ENCODE data around the gene PRPF19.
A peak's percentile ranks its signal among the peaks of the same experiment; 100 is the strongest.

PRPF19 gene

DNA sequence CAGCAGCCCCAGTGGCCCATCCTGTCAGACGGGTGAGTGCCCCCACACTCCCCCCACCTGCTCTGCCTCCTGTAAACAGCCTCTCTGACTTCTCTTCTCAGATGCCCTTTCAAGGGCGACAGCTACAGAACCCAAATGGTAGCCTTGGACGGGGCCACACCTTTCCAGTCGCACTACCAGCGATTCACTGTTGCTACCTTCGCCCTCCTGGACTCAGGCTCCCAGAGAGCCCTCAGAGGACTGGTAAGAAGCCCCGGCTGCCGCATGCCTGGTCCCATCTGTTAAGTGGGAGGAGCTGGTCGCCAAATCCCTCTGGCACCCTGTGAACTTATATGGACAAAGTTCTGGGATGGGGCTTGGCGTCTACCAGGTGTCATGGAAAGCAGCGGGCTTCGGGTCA is 32.9 kb downstream of the PRPF19 start:
- no peak overlapping the region for H3K27ac ChIP-seq (ENCODE audit: low read depth, low read length)
- no peaks in the 10 kb centered on the region for H3K79me2 ChIP-seq (ENCODE audit: control insufficient read depth, insufficient read depth, low read length, unreplicated experiment)
- peak overlapping the region; percentile 39; the same call in 1 of the 2 replicates for H3K4me3 ChIP-seq (ENCODE audit: low read depth, low read length)
- no peaks in the 10 kb centered on the region for H3K36me3 ChIP-seq (ENCODE audit: insufficient read depth, low read length)
- no peaks in the 10 kb centered on the region for H3K27me3 ChIP-seq (ENCODE audit: insufficient read depth, low read length)
- peaks cover 24% of the 10 kb centered on the region for H3K4me1 ChIP-seq (ENCODE audit: control insufficient read depth, insufficient read depth, low read length, unreplicated experiment)
- H2AFZ ChIP-seq (ENCODE audit: low read length, unreplicated experiment), result no peak overlapping the region

DNA sequence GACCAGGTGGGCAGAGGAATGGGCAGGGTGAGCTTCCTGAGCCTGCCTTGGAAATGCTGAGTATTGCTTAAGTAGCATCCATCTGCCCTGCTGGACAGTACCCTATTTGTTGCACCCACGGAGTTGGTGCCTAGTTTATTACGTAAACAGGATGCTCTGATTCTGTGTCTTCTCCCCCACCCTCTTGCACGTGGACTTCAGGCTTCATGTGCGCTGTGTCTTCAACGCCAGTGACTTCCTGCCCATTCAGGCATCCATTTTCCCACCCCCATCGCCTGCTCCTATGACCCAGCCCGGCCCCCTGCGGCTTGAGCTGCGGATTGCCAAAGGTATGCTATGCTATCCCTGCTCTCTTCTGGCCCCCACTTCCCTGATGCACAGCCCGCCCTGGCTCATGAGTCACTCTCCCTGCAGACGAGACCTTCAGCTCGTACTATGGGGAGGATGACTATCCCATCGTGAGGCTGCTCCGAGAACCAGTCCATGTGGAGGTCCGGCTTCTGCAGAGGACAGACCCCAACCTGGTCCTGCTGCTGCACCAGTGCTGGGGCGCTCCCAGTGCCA is 33.3 kb downstream of the PRPF19 start:
- Histone ChIP-seq H3K36me3 (ENCODE audit: insufficient read depth, low read length) (no peaks in the 10 kb centered on the region), H3K79me2 (ENCODE audit: control insufficient read depth, insufficient read depth, low read length, unreplicated experiment) (no peaks in the 10 kb centered on the region), H3K27me3 (ENCODE audit: insufficient read depth, low read length) (no peaks in the 10 kb centered on the region), H3K4me3 (ENCODE audit: low read depth, low read length) (peak overlapping the region; percentile 39; the same call in 1 of the 2 replicates), H3K4me1 (ENCODE audit: control insufficient read depth, insufficient read depth, low read length, unreplicated experiment) (peaks cover 24% of the 10 kb centered on the region), H2AFZ (ENCODE audit: low read length, unreplicated experiment) (no peak overlapping the region), H3K27ac (ENCODE audit: low read depth, low read length) (peak overlapping the region; percentile 42; the same call in 1 of the 2 replicates)

DNA sequence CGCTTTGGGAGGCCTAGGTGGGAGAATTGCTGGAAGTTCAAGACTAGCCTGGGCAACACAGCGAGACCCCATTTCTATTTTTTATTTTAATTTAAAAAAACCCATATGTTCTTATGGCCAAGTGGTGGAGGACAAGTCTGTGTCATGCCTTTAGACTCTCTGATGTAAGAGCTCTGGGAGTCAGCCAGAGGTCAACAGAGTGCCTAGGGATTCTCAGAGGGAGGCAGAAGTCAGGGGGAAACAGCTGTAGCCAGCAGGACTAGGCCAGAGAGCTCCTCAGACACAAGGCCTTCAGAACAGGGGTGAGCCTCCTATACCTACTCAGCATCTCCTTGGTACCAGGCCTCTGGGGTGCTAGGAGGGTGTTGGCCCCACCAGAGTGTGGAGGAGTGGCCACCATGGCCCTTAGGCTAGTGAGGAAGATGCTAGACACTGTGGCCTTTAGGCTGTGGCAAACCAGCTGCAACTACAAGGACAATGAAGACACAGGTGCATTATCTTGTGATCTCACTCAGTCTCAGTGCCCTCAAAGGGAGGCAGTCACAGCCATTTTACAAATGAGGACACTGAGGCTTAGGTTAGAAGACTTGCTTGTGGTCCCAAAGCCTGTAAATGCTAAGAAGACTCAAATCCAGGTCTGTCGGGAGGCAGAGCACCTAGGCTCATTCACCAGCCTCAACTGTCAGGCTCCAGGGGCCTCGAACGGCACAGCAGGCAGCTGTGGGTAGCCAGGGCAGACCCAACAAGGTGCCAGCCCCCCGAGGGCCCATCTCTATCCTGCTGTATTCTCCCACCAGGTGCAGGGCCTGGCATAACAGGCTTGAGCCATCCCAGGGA is 34.0 kb downstream of the PRPF19 start:
- Histone ChIP-seq H3K4me3 (ENCODE audit: low read depth, low read length) (no peak overlapping the region), H3K27me3 (ENCODE audit: insufficient read depth, low read length) (no peaks in the 10 kb centered on the region), H3K36me3 (ENCODE audit: insufficient read depth, low read length) (no peaks in the 10 kb centered on the region), H3K4me1 (ENCODE audit: control insufficient read depth, insufficient read depth, low read length, unreplicated experiment) (peaks cover 24% of the 10 kb centered on the region), H3K79me2 (ENCODE audit: control insufficient read depth, insufficient read depth, low read length, unreplicated experiment) (no peaks in the 10 kb centered on the region), H2AFZ (ENCODE audit: low read length, unreplicated experiment) (no peak overlapping the region), H3K27ac (ENCODE audit: low read depth, low read length) (peak overlapping the region; percentile 42; the same call in 1 of the 2 replicates)

DNA sequence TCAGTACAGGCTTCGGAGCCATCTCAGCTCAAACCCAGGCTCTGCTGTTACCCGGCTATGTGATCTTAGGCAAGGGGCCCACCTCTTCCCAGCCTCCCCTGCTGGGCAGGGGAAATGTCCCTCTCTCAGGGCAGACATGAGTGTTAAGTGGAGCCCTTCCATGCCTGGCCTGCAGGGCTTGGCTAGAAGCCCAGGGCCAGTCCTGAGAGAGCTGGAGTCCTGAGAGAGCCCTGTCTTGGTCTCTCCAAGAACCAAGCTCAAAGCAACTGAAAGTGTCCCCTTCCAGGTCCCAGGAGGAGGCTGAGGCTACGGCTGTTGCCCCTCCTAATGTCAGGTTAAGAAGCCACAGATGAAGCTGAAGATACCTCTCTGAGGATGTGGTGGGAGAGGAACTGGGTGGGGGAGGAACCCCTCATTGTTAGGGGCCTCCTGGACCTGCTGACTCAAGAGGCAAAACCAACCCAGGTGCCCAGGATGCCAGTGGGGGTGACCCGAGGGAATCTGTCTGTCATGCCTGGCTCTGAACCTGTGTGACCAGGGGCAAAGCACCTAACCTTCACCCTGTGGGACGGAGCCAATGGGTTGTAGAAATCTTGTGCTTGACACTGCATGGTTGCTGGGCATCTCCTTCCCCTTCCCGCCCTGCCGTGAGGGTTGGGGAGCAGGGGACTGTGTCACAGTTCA is 34.9 kb downstream of the PRPF19 start:
- no peaks in the 10 kb centered on the region for H3K79me2 ChIP-seq (ENCODE audit: control insufficient read depth, insufficient read depth, low read length, unreplicated experiment)
- peaks cover 24% of the 10 kb centered on the region for H3K4me1 ChIP-seq (ENCODE audit: control insufficient read depth, insufficient read depth, low read length, unreplicated experiment)
- H3K27ac ChIP-seq (ENCODE audit: low read depth, low read length), result no peak overlapping the region
- H3K4me3 ChIP-seq (ENCODE audit: low read depth, low read length), result no peak overlapping the region
- H3K36me3 ChIP-seq (ENCODE audit: insufficient read depth, low read length), result no peaks in the 10 kb centered on the region
- no peaks in the 10 kb centered on the region for H3K27me3 ChIP-seq (ENCODE audit: insufficient read depth, low read length)
- no peak overlapping the region for H2AFZ ChIP-seq (ENCODE audit: low read length, unreplicated experiment)

DNA sequence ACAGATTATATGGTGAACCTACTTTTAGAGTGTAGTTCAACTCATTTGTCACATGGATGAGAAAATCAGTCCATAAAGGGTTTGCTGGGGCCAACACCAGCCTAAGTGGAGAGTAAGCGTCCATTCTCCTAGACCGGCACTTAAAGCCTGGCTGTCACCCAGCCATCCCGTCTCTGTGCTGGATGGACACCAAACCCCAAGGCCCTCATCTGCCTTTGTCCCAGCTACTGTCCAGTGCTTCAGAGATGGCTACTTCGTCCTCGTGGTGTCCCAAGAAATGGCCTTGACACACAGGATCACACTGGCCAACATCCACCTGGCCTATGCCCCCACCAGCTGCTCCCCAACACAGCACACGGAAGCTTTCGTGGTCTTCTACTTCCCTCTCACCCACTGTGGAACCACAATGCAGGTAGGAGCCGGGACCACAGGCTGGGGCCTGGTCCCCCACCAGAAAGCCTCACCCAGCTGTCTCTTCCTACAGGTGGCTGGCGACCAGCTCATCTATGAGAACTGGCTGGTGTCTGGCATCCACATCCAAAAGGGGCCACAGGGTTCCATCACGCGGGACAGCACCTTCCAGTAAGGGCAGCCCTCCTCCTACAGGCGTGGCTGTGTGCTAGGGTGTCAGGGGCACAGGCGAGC is 35.5 kb downstream of the PRPF19 start:
- Histone ChIP-seq H3K4me1 (ENCODE audit: control insufficient read depth, insufficient read depth, low read length, unreplicated experiment) (peaks cover 24% of the 10 kb centered on the region), H2AFZ (ENCODE audit: low read length, unreplicated experiment) (no peak overlapping the region), H3K4me3 (ENCODE audit: low read depth, low read length) (no peak overlapping the region), H3K36me3 (ENCODE audit: insufficient read depth, low read length) (no peaks in the 10 kb centered on the region), H3K79me2 (ENCODE audit: control insufficient read depth, insufficient read depth, low read length, unreplicated experiment) (no peaks in the 10 kb centered on the region), H3K27ac (ENCODE audit: low read depth, low read length) (no peak overlapping the region), H3K27me3 (ENCODE audit: insufficient read depth, low read length) (no peaks in the 10 kb centered on the region)

DNA sequence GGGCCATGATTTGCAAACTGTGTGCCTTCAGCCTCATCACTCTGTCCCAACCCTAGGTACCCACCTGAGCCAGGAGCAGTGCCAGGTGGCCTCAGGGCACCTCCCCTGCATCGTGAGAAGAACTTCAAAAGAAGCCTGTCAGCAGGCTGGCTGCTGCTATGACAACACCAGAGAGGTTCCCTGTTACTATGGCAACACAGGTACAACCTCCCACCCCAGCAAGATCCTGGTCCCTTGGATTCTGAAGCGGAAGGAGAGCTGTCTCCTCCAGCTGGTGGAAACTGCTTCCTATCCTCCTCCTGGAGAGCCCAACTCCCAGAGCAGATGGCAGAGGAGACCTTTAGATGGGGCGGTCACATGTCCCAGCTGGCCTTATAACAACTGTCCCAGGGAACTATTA is 36.1 kb downstream of the PRPF19 start:
- no peak overlapping the region for H2AFZ ChIP-seq (ENCODE audit: low read length, unreplicated experiment)
- H3K36me3 ChIP-seq (ENCODE audit: insufficient read depth, low read length), result no peaks in the 10 kb centered on the region
- H3K4me1 ChIP-seq (ENCODE audit: control insufficient read depth, insufficient read depth, low read length, unreplicated experiment), result peaks cover 24% of the 10 kb centered on the region
- no peaks in the 10 kb centered on the region for H3K27me3 ChIP-seq (ENCODE audit: insufficient read depth, low read length)
- H3K79me2 ChIP-seq (ENCODE audit: control insufficient read depth, insufficient read depth, low read length, unreplicated experiment), result no peaks in the 10 kb centered on the region
- H3K27ac ChIP-seq (ENCODE audit: low read depth, low read length), result no peak overlapping the region
- H3K4me3 ChIP-seq (ENCODE audit: low read depth, low read length), result no peak overlapping the region

DNA sequence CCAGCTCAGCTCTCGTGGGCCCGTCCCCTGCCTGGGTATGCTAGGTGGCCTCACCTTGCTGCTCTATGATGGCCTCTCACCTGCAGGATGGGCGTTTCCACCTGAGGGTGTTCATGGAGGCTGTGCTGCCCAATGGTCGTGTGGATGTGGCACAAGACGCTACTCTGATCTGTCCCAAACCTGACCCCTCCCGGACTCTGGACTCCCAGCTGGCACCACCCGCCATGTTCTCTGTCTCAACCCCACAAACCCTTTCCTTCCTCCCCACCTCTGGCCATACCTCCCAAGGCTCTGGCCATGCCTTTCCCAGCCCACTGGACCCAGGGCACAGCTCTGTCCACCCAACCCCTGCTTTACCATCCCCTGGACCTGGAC is 36.9 kb downstream of the PRPF19 start:
- H3K36me3 ChIP-seq (ENCODE audit: insufficient read depth, low read length), result no peaks in the 10 kb centered on the region
- H2AFZ ChIP-seq (ENCODE audit: low read length, unreplicated experiment), result no peak overlapping the region
- no peak overlapping the region for H3K4me3 ChIP-seq (ENCODE audit: low read depth, low read length)
- peaks cover 24% of the 10 kb centered on the region for H3K4me1 ChIP-seq (ENCODE audit: control insufficient read depth, insufficient read depth, low read length, unreplicated experiment)
- H3K79me2 ChIP-seq (ENCODE audit: control insufficient read depth, insufficient read depth, low read length, unreplicated experiment), result no peaks in the 10 kb centered on the region
- H3K27ac ChIP-seq (ENCODE audit: low read depth, low read length), result no peak overlapping the region
- H3K27me3 ChIP-seq (ENCODE audit: insufficient read depth, low read length), result no peaks in the 10 kb centered on the region

DNA sequence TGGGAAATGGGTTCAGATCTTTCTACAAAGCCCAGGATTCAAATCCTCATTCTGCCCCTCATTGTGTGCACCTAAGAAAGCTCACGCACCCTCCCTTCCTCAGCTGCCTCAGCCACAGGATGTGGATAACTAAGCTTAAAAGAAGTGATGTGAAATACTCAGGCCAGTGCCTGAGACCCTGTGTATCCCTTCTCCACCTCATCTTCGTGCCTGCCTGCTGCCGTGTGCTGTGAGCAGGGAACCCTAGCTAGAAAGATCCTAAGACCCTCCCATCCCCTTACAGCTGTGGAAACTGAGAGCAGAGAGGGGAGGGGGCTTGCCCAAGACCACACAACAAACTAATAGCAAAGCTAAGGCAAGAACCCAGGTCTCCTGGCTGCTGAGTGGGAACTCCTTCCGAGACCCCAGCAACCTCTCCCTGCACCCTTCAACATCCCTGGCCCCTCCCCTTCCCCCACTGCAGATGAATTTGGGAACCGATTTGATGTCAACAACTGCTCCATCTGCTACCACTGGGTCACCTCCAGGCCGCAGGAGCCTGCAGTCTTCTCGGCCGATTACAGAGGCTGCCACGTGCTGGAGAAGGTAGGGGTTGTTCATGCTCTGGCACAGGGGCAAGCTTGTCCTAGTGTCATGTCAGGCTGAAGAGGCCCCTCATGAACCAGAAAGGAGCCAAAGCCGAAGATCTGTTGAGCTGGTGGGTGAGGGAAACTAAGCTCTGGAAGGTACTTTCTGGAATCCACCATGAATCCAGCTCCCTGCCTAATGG is 37.5 kb downstream of the PRPF19 start:
- Histone ChIP-seq H3K27me3 (ENCODE audit: insufficient read depth, low read length) (no peaks in the 10 kb centered on the region), H2AFZ (ENCODE audit: low read length, unreplicated experiment) (no peak overlapping the region), H3K4me1 (ENCODE audit: control insufficient read depth, insufficient read depth, low read length, unreplicated experiment) (peaks cover 24% of the 10 kb centered on the region)

DNA sequence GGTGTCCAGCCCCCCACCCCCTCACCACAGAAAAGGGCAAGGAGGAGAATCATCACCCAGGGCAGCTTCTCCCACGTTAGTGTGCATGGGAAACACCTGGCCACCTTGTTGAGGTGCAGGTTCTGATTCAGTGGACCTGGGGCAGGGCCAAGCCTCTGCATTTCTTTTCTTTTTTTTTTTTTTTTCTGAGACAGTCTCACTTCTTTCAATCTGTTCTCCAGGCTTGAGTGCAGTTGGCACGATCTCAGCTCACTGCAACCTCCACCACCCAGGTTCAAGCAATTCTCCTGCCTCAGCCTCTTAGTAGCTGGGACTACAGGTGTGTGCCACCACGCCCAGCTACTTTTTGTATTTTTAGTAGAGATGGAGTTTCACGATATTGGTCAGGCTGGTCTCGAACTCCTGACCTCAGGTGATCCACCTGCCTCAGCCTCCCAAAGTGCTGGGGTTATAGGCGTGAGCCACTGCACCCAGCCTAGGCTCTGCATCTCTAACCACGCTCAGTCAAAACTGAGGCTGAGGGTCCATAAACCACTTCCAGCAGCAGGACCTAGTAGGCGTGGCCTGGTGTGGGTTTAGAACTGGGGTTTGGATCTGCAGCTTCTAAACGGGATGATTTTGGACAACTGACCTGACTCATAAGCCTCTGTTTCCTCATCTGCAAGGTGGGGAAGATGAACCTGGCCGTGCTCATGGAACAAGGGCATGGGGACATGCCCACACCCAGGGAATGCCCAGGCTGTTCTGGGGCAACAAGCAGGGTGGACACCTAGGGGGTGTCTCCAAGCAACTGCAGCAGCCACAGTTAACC is 38.3 kb downstream of the PRPF19 start:
- no peak overlapping the region for H2AFZ ChIP-seq (ENCODE audit: low read length, unreplicated experiment)

More for the DNA sequence above, 37.5 kb downstream of the PRPF19 start:
- Histone ChIP-seq H3K4me3 (ENCODE audit: low read depth, low read length) (no peak overlapping the region), H3K36me3 (ENCODE audit: insufficient read depth, low read length) (no peaks in the 10 kb centered on the region), H3K79me2 (ENCODE audit: control insufficient read depth, insufficient read depth, low read length, unreplicated experiment) (no peaks in the 10 kb centered on the region), H3K27ac (ENCODE audit: low read depth, low read length) (no peak overlapping the region)

More for the DNA sequence above, 38.3 kb downstream of the PRPF19 start:
- Histone ChIP-seq H3K27ac (ENCODE audit: low read depth, low read length) (no peak overlapping the region), H3K36me3 (ENCODE audit: insufficient read depth, low read length) (no peaks in the 10 kb centered on the region), H3K4me1 (ENCODE audit: control insufficient read depth, insufficient read depth, low read length, unreplicated experiment) (peaks cover 18% of the 10 kb centered on the region), H3K79me2 (ENCODE audit: control insufficient read depth, insufficient read depth, low read length, unreplicated experiment) (no peaks in the 10 kb centered on the region), H3K4me3 (ENCODE audit: low read depth, low read length) (no peak overlapping the region), H3K27me3 (ENCODE audit: insufficient read depth, low read length) (no peaks in the 10 kb centered on the region)

Data from ACC112 (cell line).